H1 (cell line): ENCODE measurements around the gene RPL18. TPM values are rescaled to one million over a fixed set of nuclear protein-coding genes. Genes with fewer than 3 reads are reported as not detected.

ENCODE experiments used
- CBX8 ChIP-seq: fragments of 300-800, 300-1000 bp; sonication (generic); IDR thresholded peaks from 2 replicates; pipeline ENCODE4 v1.7.1; 2016; ENCODE audit warnings: low read depth, low read length, borderline replicate concordance
- EZH2 ChIP-seq: fragments of 200-600 bp; sonication (generic); IDR thresholded peaks from 2 replicates; pipeline ENCODE4 v1.7.1; 2012; ENCODE audit warnings: low read depth, mild to moderate bottlenecking, moderate library complexity, low read length, inconsistent platforms; ENCODE audit not compliant: severe bottlenecking
- PHF8 ChIP-seq: fragments of 200-600 bp; sonication (generic); conservative IDR thresholded peaks from 2 replicates; pipeline ENCODE4 v1.7.1; 2012; ENCODE audit warnings: low read depth, mild to moderate bottlenecking, inconsistent platforms, low read length, moderate library complexity
- RNF2 ChIP-seq: fragments of 200-900, 300-1000 bp; sonication (generic); IDR thresholded peaks from 2 replicates; pipeline ENCODE4 v1.7.1; 2016; ENCODE audit warnings: borderline replicate concordance, low read depth, mild to moderate bottlenecking, antibody characterized with exemption, low read length; ENCODE audit not compliant: poor library complexity, severe bottlenecking; ENCODE audit errors: missing control alignments
- SP1 ChIP-seq: IDR thresholded peaks from 2 replicates; pipeline ENCODE4 v1.6.1; 2011; ENCODE audit warnings: low read depth, low read length
- polyA plus RNA-seq, 7 experiments: library from polyadenylated mRNA; depleted of rRNA in 3 of 7; stranded (reverse) in 5 of 7; unstranded in 2 of 7; fragments of >200 nt in 5 of 7; fragments of 200-250 nt in 2 of 7; gene quantifications; 1 replicate in 5 of 7; 2 replicates in 1 of 7; 4 replicates in 1 of 7; pipeline versions ENCODE4 v1.2.1 to v1.2.3, GENCODE V29; 2011 to 2013; ENCODE audit warnings: missing spikeins in 2 of 7, mixed read lengths in 2 of 7
- total RNA-seq: library from RNA; stranded (reverse); fragmentation: NEBNext Ultra II Directional; extraction: Animal tissue kit (Norgen Biotek cat#: 25700); gene quantifications from 2 replicates; pipeline ENCODE4 v1.2.1, GENCODE V29; 2021

Gene RPL18
- total and polyA plus RNA-seq, 2 of the 8 experiments (the other 6 are each of a cell fraction or from before 2014, with no cell fraction given), result 1,669 to 2,789 TPM

DNA sequence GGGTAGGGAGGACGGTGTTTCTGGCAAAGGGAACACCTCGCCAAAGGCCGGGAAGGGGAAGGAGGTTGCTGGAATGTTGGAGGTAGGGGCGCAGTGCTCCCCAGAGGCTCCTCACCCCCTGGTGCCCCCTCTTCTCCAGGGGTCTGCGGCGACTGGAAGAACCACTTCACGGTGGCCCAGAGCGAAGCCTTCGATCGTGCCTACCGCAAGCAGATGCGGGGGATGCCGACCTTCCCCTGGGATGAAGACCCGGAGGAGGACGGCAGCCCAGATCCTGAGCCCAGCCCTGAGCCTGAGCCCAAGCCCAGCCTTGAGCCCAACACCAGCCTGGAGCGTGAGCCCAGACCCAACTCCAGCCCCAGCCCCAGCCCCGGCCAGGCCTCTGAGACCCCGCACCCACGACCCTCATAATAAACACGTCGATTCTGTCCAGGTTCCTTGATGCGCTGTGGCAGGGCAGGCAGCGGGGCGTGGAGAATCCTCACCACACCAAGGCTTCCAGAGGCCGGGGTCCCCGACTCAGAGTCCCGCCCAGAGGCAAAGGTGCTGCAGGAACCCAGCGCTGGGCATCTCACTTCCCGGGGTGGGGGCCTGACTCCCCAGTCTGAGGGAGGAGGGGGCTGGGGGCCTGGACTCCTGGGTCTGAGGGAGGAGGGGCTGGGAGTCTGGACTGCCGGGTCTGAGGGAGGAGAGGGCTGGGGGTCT, 19.8 kb downstream of the RPL18 start (continued):
- TF ChIP-seq SP1 (no peak), RNF2 (no peak), CBX8 (no peak), PHF8 (no peak), EZH2 (no peak)
- TF ChIP-seq, all 59 proteins: peak for 0
